IPS-18a (cell line): ENCODE results near the gene PSAP.
"Not testable (repeated sequence)": the region's sequence is repeated elsewhere in the genome, so short reads cannot be mapped to it uniquely, and the experiment has no call there.

Source experiments
- H3K27ac ChIP-seq: one replicate; pipeline ENCODE4 v1.5.1; 2013; ENCODE audit warnings: low read length
- H3K27me3 ChIP-seq: one replicate; pipeline ENCODE4 v1.6.1; 2013; ENCODE audit warnings: mild to moderate bottlenecking, low read length; ENCODE audit not compliant: control insufficient read depth, insufficient read depth
- H3K36me3 ChIP-seq: one replicate; pipeline ENCODE4 v1.6.1; 2013; ENCODE audit warnings: low read depth, low read length; ENCODE audit not compliant: control insufficient read depth
- H3K4me1 ChIP-seq: one replicate; pipeline ENCODE4 v1.6.1; 2013; ENCODE audit warnings: low read depth, low read length; ENCODE audit not compliant: control insufficient read depth
- H3K4me3 ChIP-seq: one replicate; pipeline ENCODE4 v1.5.1; 2013; ENCODE audit warnings: low read length
- H3K9ac ChIP-seq: one replicate; pipeline ENCODE4 v1.6.1; 2013; ENCODE audit warnings: mild to moderate bottlenecking, low read length, moderate library complexity
- H3K9me3 ChIP-seq: one replicate; pipeline ENCODE4 v1.6.1; 2013; ENCODE audit warnings: low read depth, low read length; ENCODE audit not compliant: control insufficient read depth

PSAP gene

DNA sequence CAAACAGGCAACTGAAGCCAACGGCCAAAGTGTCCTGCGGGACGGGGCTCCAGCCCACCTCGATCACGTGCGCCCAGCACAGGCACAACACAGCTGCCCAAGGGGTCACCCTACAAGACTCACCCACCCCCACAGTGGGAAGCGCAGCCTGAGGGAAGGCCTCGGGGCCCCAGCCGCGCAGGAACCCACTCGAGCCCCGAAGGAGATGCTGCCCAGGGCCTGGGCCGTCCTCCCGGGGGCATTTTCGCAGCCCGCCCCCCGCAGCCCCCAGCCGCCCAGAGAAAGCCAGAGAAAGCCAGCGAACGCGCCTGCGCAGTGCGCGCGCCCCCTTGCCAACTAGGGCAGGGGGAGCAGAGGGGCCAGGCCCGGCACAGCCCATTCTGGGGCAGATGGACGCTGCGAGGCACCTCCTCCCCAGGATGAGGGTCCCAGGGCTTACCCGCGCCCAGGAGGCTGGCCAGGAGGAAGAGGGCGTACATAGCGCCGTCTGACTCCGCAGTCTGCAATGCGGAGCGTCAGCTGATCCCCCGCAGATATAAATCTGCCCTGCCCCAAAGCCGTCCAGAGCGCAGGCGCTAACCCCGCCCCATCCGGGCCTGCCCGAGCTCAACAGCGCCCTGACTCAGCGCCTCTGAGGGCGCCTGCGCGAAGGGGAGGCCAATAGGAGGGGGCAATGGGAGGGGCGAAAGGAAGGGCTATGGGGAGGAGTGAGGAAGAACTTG is at the start of gene PSAP:
TSS of gene PSAP (minus strand) at position 509 of the 722 bp plus-strand sequence. CDS start at position 479, 30 bp downstream.
- H3K36me3 ChIP-seq, result no peaks in the 10 kb centered on the region
- H3K27ac ChIP-seq, result peak within 1 kb of the TSS; percentile 74
- no peaks in the 10 kb centered on the region for H3K9me3 ChIP-seq
- peaks cover 9% of the 10 kb centered on the region for H3K4me1 ChIP-seq
- peak within 1 kb of the TSS; percentile 88 for H3K9ac ChIP-seq
- H3K4me3 ChIP-seq, result peak within 1 kb of the TSS; percentile 94
- no peaks in the 10 kb centered on the region for H3K27me3 ChIP-seq

DNA sequence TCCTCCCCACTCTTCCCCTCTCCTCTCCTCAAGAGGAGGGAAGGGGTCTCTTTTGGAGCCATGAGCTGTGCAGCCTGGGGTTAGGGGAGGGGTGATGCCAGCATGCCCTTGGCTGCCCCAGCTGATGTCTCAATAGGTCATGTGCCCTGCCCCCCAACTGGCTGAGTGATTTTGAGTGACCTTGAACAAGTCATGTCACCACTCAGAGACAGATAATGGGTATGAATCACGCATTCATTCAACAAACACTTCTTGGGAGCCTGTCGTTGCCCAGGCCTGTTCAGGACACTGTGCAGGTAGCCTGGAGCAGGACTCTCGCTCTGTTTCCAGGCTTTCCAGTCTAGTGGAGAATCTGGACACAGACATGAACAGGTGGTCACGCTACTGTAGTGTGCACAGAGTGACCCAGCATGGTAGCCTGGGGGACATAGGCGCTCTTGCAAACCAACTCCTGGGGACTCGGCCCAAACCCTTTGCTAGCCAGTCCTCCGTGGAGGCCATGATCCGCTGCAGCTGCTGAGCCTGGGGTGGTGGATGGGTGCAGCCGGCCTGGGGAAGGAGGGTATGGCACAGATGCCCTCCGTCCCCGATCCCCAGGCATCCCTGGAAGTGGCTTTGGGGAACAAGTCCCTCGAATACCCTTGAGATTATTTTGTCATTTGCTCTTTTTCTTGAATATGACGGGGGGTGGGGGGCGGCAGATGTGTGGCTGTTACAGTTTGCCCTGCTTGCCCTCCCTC is 49.6 kb upstream of the PSAP start:
- H3K36me3 ChIP-seq, result no peaks in the 10 kb centered on the region
- H3K9ac ChIP-seq, result no peak overlapping the region
- H3K27ac ChIP-seq, result no peak overlapping the region
- no peaks in the 10 kb centered on the region for H3K9me3 ChIP-seq
- no peaks in the 10 kb centered on the region for H3K4me1 ChIP-seq
- no peak overlapping the region for H3K4me3 ChIP-seq
- no peaks in the 10 kb centered on the region for H3K27me3 ChIP-seq

DNA sequence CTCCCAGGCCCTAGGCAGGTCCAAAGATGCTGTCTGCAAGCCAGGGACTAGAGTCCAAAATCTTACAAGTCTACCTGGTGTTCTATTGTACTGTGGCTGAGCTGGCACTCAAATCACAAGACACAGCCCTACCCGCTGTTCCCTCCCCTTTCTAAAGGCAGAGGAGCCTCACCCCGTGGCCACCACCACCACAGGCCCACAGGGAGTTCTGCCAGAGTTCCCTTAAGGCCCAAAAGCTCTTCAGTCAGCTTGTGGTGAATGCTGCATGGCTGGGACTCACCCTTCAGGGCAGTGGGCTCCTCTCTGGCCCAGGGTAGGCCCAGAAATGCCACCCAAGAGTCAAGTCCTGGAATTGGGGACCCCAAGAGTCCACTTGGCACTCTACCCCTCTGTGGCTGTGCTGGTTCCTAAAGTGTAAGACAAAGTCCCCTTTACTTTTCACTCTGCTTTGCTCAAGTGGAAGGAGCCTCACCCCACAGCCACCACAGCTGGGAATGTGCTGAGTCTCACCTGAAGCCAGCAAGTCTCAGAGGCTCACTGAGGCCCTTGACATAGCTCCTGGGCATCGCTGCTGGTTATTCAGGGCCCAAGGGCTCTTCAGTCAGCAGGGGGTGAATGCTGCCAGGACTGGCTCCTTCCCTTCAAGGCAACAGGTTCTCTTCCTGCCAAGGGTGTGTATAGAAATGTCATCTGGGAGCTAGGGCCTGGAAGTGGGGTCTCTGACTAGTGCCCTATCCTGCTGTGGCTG is 48.8 kb upstream of the PSAP start:
- Histone ChIP-seq H3K9ac (no peak overlapping the region), H3K27ac (no peak overlapping the region)

GRCh38 chr10:71898346-71898745 is 47.3 kb upstream of the PSAP start:
- not testable (repeated sequence) for H3K4me1 ChIP-seq

More for the DNA sequence above, 48.8 kb upstream of the PSAP start:
- no peaks in the 10 kb centered on the region for H3K27me3 ChIP-seq
- H3K36me3 ChIP-seq, result no peaks in the 10 kb centered on the region
- no peaks in the 10 kb centered on the region for H3K4me1 ChIP-seq
- H3K9me3 ChIP-seq, result no peaks in the 10 kb centered on the region
- H3K4me3 ChIP-seq, result no peak overlapping the region

GRCh38 chr10:71893920-71894319 is 42.9 kb upstream of the PSAP start:
- peaks cover 19% of the 10 kb centered on the region for H3K27me3 ChIP-seq
- no peaks in the 10 kb centered on the region for H3K9me3 ChIP-seq
- no peak overlapping the region for H3K9ac ChIP-seq
- no peak overlapping the region for H3K27ac ChIP-seq
- no peak overlapping the region for H3K4me3 ChIP-seq
- H3K36me3 ChIP-seq, result no peaks in the 10 kb centered on the region
- H3K4me1 ChIP-seq, result peaks cover 3% of the 10 kb centered on the region

More at GRCh38 chr10:71898346-71898745, 47.3 kb upstream of the PSAP start:
- H3K9me3 ChIP-seq, H3K27ac ChIP-seq, H3K9ac ChIP-seq, H3K27me3 ChIP-seq, H3K36me3 ChIP-seq, H3K4me3 ChIP-seq: not testable (repeated sequence)

DNA sequence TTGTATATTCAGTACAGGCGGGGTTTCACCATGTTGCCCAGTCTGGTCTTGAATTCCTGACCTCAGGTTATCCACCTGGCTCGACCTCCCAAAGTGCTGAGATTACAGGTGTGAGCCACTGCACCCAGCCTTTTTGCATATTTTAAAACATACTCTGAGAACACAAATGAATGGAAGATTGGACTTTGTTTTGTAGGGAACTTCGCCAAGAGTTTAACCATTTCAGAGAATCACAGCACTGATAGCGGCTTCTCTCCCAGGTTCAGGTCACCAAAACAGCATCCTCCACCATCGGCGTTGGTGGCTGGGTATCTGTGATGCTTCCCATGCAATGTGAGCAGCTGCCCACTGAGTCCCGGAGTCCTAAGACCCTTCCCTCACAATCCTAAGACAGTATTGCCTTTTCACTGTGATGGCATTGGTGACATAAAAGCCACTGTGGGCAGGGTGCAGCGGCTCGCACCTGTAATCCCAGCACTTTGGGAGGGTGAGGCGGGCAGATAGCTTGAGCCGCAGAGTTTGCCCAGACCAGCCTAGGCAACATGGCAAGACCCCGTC is 42.3 kb upstream of the PSAP start:
- Histone ChIP-seq H3K36me3 (no peaks in the 10 kb centered on the region), H3K4me3 (no peak overlapping the region), H3K27me3 (peaks cover 25% of the 10 kb centered on the region), H3K9ac (no peak overlapping the region), H3K27ac (no peak overlapping the region), H3K4me1 (peaks cover 3% of the 10 kb centered on the region), H3K9me3 (no peaks in the 10 kb centered on the region)

DNA sequence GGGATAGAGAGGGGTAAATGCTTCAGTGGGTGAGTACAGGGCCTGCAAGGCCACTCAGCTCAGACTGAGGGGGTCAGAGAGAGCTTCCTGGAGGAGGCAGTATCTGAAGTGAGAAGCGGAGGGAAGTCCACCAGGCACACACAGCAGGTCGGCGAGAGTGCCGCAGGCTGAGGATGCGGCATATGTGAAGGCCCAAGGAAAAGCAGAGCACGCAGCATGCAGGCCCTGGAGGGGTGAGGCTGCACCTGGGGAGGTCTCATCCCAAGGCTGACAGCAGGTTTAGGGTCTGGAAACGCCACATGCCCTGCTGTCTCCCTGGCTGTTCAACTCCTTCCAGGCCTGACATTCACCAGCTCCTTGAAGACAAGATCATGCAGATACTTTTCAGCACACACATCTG is 40.4 kb upstream of the PSAP start:
- H3K27ac ChIP-seq, result no peak overlapping the region
- no peak overlapping the region for H3K4me3 ChIP-seq
- peaks cover 3% of the 10 kb centered on the region for H3K4me1 ChIP-seq

DNA sequence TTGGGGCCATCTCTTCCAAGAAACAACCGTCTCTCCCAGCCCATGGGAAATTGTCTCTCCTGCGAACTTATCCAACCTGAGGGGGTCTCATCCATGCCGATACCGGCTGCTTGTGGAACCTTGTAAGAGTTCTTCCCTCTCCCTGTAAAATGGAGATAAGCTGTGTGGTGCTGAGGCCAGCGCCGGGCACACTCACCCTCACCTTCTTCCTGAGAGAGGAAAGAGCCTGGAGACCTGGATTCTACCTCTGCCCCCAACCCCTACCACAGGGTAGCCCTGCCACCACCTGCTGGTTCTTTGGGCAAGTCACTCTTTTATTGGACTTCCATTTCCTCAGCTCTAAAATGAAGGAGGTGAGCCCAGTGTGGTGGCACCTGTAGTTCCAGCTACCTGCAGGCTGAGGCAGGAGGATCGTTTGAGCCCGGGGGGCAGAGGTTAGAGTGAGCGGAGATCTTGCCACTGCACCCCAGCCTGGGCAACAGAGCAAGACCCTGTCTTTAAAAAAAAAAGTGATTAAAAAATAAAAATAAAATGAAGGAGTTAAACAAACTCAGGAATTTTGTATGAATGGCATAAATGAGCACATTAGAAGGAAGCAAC is 38.4 kb upstream of the PSAP start:
- H3K4me1 ChIP-seq, result peaks cover 3% of the 10 kb centered on the region
- no peaks in the 10 kb centered on the region for H3K36me3 ChIP-seq
- no peaks in the 10 kb centered on the region for H3K9me3 ChIP-seq
- peak overlapping the region; percentile 55 for H3K4me3 ChIP-seq
- peaks cover 32% of the 10 kb centered on the region for H3K27me3 ChIP-seq
- no peak overlapping the region for H3K27ac ChIP-seq
- H3K9ac ChIP-seq, result no peak overlapping the region

More for the DNA sequence above, 40.4 kb upstream of the PSAP start:
- Histone ChIP-seq H3K9me3 (no peaks in the 10 kb centered on the region), H3K27me3 (peaks cover 32% of the 10 kb centered on the region), H3K9ac (no peak overlapping the region), H3K36me3 (no peaks in the 10 kb centered on the region)

DNA sequence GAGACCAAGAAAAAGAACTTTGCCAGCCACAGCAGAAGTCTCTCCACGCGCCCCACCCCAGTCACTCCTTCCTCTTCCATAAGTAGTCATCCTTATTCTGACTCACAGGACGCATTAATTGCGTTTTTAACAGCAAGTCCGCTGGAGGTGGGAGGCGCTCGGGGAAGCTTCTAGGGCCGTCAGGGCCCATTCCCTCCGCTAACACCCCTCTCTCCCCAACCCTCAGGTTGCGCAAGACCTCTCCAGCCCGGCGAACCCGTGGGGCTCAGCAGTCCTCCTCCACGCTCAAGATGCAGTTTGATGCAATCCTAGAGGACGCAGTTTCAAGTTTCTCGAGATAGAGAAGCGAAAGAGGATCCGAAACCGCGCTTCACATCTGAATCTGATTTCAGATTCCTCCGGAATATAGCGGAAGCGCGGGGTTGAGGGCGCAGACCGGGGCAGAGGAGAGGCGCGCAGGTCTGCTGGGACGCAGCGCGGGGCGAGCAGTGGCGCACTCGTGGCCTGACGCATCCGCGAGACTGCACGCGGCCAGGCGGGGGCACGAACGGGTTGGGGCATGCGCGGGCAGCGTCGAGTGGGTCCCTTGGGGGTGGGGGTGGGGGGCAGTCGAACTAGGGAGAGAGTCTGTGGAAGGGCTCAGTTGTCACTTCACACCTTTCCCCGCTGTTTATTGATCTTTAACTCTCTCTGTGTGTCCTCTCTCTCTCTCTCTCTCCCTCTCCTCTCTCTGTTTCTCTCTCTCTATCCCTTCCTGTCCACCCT is 37.8 kb upstream of the PSAP start:
- peak overlapping the region; percentile 55 for H3K4me3 ChIP-seq
- peaks cover 32% of the 10 kb centered on the region for H3K27me3 ChIP-seq
- H3K9me3 ChIP-seq, result no peaks in the 10 kb centered on the region
- no peak overlapping the region for H3K27ac ChIP-seq
- H3K9ac ChIP-seq, result peak overlapping the region; percentile 3
- H3K4me1 ChIP-seq, result peaks cover 3% of the 10 kb centered on the region
- no peaks in the 10 kb centered on the region for H3K36me3 ChIP-seq

DNA sequence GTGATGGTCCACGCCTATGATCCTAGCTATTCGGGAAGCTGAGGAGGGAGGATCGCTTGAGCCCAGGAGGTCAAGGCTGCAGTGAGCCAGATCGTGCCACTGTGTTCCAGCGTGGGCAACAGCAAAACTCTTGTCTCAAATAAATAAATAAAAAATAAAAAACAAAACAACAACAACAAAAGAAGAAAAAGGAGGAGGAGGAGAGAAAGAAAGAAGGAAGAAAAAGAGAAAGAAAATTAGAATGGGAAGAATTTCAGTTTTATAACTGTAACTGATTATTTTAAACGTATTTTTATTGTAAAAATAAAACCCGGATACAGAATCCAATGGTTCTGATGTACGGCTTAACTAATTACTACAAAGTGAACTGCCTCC is 37.2 kb upstream of the PSAP start:
- Histone ChIP-seq H3K9me3 (no peaks in the 10 kb centered on the region), H3K9ac (no peak overlapping the region), H3K4me3 (peak overlapping the region; percentile 55), H3K27me3 (peaks cover 32% of the 10 kb centered on the region), H3K4me1 (peaks cover 3% of the 10 kb centered on the region), H3K36me3 (no peaks in the 10 kb centered on the region), H3K27ac (no peak overlapping the region)
